Measurements from ENCODE around the gene PRKCQ.
"Not testable (repeated sequence)": the region's sequence is repeated elsewhere in the genome, so short reads cannot be mapped to it uniquely, and the experiment has no call there.

Gene PRKCQ

GRCh38 chr10:6490614-6491013 lies 89.5 kb downstream of the PRKCQ start:
- DNase-seq, result peak in 3 of 4 experiments; percentile 51 to 58 (median 51)

DNA sequence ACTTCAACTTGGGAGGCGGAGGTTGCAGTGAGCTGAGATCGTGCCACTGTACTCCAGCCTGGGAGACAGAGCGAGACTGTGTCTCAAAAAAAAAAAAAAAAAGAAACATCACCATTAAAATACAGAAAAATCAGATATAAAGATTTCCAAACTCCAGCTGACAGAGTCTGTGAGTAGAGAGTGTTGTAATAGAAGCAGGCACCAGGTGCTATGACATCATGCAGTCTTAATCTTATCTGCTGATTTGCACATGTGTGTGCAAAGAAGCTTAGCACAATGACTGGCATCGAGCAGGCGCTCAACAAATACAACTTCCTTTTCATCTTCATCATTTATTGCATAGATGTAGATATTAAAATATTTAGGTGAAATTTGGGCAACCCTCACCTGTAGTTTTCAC lies 92.2 kb downstream of the PRKCQ start:
- DNase-seq, result no peak

- DNase-seq, result no peak
Observed at GRCh38 chr10:6486309-6486708, 93.8 kb downstream of the PRKCQ start.

DNA sequence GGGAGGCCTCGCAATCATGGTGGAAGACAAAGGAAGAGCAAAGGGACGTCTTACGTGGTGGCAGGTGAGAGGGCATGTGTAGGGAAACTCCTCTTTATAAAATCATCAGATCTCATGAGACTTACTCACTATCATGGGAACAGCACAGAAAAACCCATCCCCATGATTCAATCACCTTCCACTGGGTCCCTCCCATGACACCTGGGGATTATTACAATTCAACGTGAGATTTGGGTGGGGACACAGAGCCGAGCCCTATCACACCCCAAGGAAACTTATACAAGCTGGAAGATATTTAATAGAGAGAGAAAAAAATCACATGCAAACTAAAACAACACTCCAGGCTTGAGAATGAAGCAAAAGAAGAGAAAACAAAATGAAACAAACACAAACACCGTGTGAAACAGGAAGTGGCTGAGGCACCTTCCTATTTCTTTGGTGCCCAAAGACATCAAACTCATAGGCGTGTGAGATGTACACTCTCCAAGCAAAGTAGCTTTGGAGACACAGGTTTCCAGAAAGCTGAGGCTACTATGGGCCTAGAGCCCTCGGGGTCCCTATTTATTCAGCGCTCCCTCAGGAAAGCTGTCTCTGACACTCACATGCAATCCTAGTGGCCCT lies 97.2 kb downstream of the PRKCQ start:
- DNase-seq, result peak in 1 of 4 experiments; percentile 22

DNA sequence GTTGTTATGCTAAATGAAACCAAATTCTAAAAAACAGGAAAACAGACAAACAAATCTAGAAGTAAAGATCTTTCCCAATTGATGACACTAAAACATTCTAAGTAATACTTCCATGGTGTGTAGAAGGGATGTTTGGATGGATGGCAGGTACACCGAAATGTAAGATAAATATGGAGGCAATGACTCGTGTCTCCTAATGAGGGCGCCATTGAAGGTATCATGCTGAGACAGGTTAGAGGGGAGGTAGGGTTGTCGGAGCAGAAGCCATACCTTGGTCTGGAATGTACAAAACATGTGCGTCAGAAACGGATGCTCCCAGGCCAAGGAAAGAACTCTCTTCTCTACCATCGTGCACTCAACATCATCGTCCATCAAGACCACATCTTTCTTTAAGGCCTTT lies 101.4 kb downstream of the PRKCQ start:
- DNase-seq, result no peak

DNA sequence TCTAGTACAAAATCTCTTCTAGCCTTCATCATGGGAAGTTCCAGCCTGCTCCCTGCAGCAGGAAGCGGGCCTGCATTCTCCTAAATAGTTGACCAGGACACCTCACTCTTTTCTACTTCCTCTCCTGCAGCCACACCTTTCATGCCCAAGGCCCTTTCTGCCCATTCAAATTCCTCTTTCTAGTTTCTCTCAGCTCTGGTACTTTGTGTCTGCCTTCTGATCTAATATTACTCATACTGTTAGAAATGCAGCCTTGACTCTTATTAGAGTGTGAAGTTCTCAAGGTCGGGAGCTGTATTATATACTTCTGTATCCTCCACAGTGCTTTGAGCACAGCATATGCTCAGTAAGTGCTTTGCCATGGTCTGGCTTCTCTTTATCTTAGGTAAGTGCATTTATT lies 103.1 kb downstream of the PRKCQ start:
- DNase-seq, result no peak

- no peak for DNase-seq
Observed at GRCh38 chr10:6474871-6475270, 105.2 kb downstream of the PRKCQ start.

DNA sequence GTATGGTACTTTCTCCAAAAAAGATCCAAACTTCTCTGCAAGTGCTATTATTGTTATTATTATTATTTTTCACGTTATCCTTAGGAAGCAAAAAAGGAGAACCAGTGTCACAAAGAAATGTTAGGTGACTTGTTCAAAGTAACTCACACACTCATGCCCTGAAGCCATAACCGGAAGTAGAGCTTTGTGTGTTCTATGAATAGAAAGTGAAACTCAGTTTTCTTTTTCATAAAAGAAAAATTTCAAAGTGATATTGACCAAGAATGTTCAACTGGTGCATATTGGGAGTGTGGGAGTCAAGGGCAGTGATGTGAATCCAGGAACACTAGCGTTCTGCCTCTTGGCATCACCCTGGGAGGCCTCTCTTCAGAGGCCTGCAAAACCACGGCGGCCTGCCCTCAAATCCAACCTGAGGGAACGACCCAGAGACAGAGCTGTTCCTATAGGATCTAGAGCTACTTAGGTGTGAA lies 106.1 kb downstream of the PRKCQ start:
- peak; percentile 36 to 71 (median 54) for DNase-seq

DNA sequence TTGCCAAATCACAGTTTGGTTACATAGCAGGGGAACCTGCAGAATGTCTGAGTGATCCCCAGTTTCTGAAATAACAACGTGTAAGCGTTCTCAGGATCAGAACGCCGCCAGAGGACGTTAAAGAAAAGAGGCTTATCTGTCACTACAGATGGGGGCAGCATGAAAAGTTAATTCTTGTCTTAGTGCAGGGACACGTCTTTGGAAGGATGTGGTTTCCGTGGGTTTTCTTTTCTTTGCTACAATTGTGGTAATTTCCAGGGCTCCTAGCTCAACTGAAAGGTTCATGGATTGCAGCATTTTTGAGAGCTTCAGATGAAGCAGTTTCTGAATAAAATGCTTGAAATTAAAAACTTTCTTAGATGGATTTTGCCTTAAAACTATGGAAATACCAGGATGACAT lies 106.6 kb downstream of the PRKCQ start:
- peak in 2 of 4 experiments; percentile 11 to 33 for DNase-seq

DNA sequence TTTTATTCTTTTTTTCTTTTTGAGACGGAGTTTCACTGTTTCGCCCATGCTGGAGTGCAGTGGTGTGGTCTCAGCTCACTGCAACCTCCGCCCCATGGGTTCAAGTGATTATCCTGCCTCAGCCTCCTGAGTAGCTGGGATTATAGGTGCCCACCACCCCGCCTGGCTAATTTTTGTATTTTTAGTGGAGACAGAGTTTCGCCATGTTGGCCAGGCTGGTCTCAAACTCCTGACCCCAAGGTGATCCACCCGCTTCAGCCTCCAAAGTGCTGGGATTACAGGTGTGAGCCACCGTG lies 107.4 kb downstream of the PRKCQ start:
- DNase-seq, result not testable (repeated sequence)

DNA sequence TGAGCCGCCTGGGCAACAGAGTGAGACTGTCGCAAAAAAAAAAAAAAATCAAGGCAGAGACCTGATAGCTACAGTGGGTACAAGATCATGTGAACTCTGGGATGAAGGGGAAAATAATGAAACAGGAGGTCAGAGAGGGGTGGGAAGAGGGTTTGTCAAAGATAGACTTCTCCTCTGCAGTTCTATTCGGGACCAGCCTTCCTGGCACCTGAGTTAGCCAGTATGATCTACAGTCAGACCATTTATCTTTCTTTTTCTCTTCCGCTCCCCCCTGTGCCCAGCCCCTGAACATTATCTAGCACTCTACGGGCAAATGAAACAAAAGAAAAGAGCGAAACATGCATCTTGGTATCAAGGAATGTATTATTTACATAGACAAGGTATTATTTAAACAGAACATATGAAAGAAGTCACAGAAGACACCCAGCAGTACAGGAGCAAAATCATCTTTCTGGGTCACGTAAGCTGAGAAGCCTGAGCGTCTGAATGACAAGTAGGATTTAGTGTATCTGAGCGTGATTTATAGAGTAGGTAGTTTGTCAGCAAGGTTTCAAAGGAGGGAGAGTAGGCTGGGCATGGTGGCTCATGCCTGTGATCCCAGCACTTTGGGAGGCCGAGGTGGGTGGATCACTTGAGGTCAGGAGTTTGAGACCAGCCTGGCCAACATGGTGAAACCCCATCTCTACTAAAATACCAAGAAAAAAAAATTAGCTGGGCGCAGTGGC lies 109.0 kb downstream of the PRKCQ start:
- DNase-seq, result no peak

GRCh38 chr10:6469661-6470060 lies 110.4 kb downstream of the PRKCQ start:
- no peak for DNase-seq

GRCh38 chr10:6465854-6466601 lies 114.0 kb downstream of the PRKCQ start:
- DNase-seq, result no peak

- no peak for DNase-seq
Observed at GRCh38 chr10:6465437-6465836, 114.6 kb downstream of the PRKCQ start.

DNA sequence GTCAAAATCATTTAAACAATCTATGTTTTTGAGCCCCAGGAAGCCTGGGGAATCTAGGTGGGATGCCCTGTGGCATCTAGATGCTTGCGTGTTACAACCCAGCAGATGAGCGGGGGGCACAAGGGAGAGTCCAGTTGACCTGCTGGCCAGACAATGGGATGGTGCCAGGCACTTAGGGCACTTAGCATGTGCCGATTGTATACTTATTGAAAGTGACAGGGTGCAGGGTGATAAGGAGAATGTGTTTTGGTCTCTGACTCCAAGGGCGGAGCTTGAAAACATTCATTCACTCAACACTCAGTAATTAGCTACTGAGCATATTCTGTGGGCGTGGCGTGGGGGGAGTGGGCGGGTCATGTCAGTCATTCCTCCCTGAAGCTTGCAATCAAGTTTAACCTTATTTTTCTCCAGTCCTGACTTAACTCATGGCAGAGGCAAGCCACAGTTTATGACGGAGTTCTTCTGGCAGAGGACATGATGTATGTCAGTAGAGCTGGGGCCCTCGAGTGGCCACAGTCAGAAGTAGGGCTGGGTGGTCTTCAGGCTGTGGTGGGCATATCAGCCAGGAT lies 115.1 kb downstream of the PRKCQ start:
- DNase-seq, result no peak

GRCh38 chr10:6463366-6463765 lies 116.7 kb downstream of the PRKCQ start:
- DNase-seq, result no peak

GRCh38 chr10:6461961-6462360 lies 118.1 kb downstream of the PRKCQ start:
- no peak for DNase-seq

DNA sequence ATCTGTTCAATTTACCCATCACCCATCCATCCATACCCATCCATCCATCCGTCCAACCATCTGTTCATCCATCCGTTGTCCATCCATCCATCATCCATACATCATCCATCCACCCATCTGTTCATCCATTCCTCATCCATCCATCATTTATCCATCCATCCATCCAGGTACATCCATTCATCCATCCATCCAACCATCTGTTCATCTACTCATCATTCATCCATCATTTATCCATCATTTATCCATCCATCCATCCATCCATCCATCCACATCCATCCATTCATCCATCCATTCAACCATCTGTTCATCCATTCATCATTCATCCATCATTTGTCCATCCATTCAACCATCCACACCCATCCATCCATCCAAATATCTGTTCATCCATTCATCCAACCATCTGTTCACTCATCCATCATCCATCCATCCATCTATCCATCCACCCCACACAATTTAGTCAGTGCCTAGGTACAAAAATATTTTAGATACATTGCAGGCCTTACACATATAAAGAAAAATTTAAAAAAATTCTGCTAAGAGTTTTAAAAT lies 119.1 kb downstream of the PRKCQ start:
- DNase-seq, result no peak

DNA sequence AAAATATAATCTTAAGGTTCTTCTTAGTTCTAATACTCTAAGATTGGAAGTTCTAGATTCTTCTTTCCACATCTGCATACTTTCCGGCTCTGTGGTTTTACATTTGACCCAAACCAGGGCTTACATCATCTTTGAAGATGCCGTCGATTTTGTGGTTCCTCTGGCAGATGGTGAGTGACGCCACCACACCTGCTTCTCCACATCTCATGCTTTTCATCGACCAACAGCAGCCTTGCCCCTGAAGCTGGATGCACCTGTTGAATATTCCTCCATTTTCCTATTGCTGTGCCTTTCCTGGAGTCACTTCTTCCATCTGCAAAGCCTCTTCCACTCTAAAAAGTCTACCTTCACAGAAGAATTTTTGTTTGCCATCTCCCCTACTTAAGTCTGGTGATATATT lies 121.3 kb downstream of the PRKCQ start:
- DNase-seq, result no peak

GRCh38 chr10:6457376-6457775 lies 122.7 kb downstream of the PRKCQ start:
- no peak for DNase-seq

DNA sequence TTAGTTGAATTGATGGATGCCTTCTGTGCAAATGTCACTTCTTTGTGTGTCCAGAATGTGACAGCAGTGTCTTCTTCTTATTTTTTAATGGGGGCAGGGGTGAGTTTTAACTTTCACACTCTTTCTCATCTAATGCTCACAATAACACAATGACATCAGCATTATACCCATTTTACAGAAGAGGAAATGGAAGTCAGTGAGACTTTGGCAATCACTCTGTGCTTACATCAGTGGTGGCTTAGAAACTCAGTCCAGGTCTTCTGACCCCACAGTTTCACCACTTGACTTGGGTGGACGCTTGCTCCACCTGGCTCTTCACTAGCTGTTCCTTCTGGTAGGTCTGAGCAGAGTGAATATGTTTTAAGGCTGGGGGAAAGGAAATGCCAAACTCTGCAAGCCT lies 124.0 kb downstream of the PRKCQ start:
- DNase-seq, result peak in 1 of 4 experiments; percentile 8

GRCh38 chr10:6455592-6455991 lies 124.5 kb downstream of the PRKCQ start:
- DNase-seq, result no peak

DNA sequence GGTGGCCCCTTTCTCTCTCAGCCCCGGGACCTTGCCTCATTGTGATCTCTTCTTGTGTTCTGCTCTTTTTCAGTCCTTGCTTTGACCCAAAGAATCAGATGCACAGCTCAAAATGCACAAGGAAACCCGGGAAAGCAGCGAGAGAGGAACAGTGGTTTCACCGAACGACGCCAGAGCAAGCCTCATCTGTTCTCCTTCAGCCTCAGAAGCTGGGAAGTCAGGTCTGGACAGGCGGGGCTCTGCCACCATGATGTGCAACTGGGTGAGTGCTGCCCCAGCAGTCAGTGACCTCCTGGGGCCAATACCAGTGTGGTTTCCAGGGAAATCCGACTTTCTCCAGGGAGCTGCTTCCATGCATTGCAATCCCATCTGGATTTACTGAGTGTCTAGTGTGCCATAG lies 133.4 kb downstream of the PRKCQ start:
- no peak for DNase-seq
